IPS-NIHi7 (cell line): ENCODE results near the gene POLD1.
A peak's percentile ranks its signal among the peaks of the same experiment; 100 is the strongest.
"Not testable (repeated sequence)": the region's sequence is repeated elsewhere in the genome, so short reads cannot be mapped to it uniquely, and the experiment has no call there.

Experiments used
- DNase-seq: peaks from one replicate; pipeline ENCODE4 v3.0.0; 2012; ENCODE audit warnings: mixed read lengths; ENCODE audit errors: extremely low spot score

The POLD1 gene

GRCh38 chr19:50390952-50391351 is 6.8 kb downstream of the POLD1 start:
- DNase-seq: not testable (repeated sequence)

GRCh38 chr19:50392759-50393158 is 8.6 kb downstream of the POLD1 start:
- DNase-seq: no peak

GRCh38 chr19:50393589-50393988 is 9.4 kb downstream of the POLD1 start:
- no peak for DNase-seq

GRCh38 chr19:50394017-50394416 is 9.9 kb downstream of the POLD1 start:
- no peak for DNase-seq

GRCh38 chr19:50398675-50399367 is 14.7 kb downstream of the POLD1 start:
- DNase-seq: no peak

- DNase-seq: no peak
These were observed 15.2 kb downstream of the POLD1 start for GRCh38 chr19:50399368-50399745.

GRCh38 chr19:50401605-50402450 is 17.7 kb downstream of the POLD1 start:
- no peak for DNase-seq

GRCh38 chr19:50402544-50403301 is 18.6 kb downstream of the POLD1 start:
- no peak for DNase-seq

- no peak for DNase-seq
These were observed 22.1 kb downstream of the POLD1 start for GRCh38 chr19:50406156-50406820.

GRCh38 chr19:50406829-50407228 is 22.7 kb downstream of the POLD1 start:
- DNase-seq: no peak

GRCh38 chr19:50409347-50409746 is 25.2 kb downstream of the POLD1 start:
- DNase-seq: no peak

GRCh38 chr19:50410109-50410508 is 26.0 kb downstream of the POLD1 start:
- DNase-seq: no peak

- DNase-seq: no peak
These were observed 28.3 kb downstream of the POLD1 start for GRCh38 chr19:50412419-50412818.

- no peak for DNase-seq
These were observed 28.9 kb downstream of the POLD1 start for GRCh38 chr19:50413096-50413495.

GRCh38 chr19:50413531-50413930 is 29.4 kb downstream of the POLD1 start:
- no peak for DNase-seq

GRCh38 chr19:50414864-50415660 is 30.9 kb downstream of the POLD1 start:
- peak; percentile 96 for DNase-seq

- no peak for DNase-seq
These were observed 31.5 kb downstream of the POLD1 start for GRCh38 chr19:50415661-50416033.

GRCh38 chr19:50416034-50416977 is 32.2 kb downstream of the POLD1 start:
- no peak for DNase-seq

- no peak for DNase-seq
These were observed 33.2 kb downstream of the POLD1 start for GRCh38 chr19:50417111-50418081.
